NCI-H1694 treated with DMSO at 0.1 percent for 48 hours (cell line): ENCODE measurements around the gene FBXO34.
A peak's percentile ranks its signal among the peaks of the same experiment; 100 is the strongest.

Source experiments
- DNase-seq: peaks from one replicate; lab custom pipeline; 2025; lab: John Stamatoyannopoulos, UW

Gene FBXO34

GRCh38 chr14:55272387-55272786 lies 1.2 kb downstream of the FBXO34 start:
- DNase-seq, result no peak

- no peak for DNase-seq
Observed at GRCh38 chr14:55272922-55273321, 1.7 kb downstream of the FBXO34 start.

GRCh38 chr14:55274146-55274545 lies 2.9 kb downstream of the FBXO34 start:
- peak; percentile 52 for DNase-seq

GRCh38 chr14:55274751-55275150 lies 3.5 kb downstream of the FBXO34 start:
- DNase-seq, result no peak

GRCh38 chr14:55276736-55277135 lies 5.5 kb downstream of the FBXO34 start:
- no peak for DNase-seq

GRCh38 chr14:55277972-55278740 lies 6.9 kb downstream of the FBXO34 start:
- DNase-seq, result no peak

- no peak for DNase-seq
Observed at GRCh38 chr14:55279384-55279783, 8.2 kb downstream of the FBXO34 start.

GRCh38 chr14:55281316-55281839 lies 10.2 kb downstream of the FBXO34 start:
- no peak for DNase-seq

- DNase-seq, result no peak
Observed at GRCh38 chr14:55285048-55285652, 13.9 kb downstream of the FBXO34 start.

- no peak for DNase-seq
Observed at GRCh38 chr14:55288439-55288838, 17.2 kb downstream of the FBXO34 start.

- no peak for DNase-seq
Observed at GRCh38 chr14:55291480-55292081, 20.4 kb downstream of the FBXO34 start.

GRCh38 chr14:55294603-55295002 lies 23.4 kb downstream of the FBXO34 start:
- DNase-seq, result no peak

GRCh38 chr14:55297611-55298499 lies 26.6 kb downstream of the FBXO34 start:
- DNase-seq, result no peak

- no peak for DNase-seq
Observed at GRCh38 chr14:55298500-55298822, 27.2 kb downstream of the FBXO34 start.

GRCh38 chr14:55301437-55302121 lies 30.4 kb downstream of the FBXO34 start:
- DNase-seq, result no peak

- no peak for DNase-seq
Observed at GRCh38 chr14:55302367-55303124, 31.3 kb downstream of the FBXO34 start.

- DNase-seq, result no peak
Observed at GRCh38 chr14:55303125-55303499, 31.9 kb downstream of the FBXO34 start.

- DNase-seq, result no peak
Observed at GRCh38 chr14:55303691-55304145, 32.5 kb downstream of the FBXO34 start.

- DNase-seq, result no peak
Observed at GRCh38 chr14:55306938-55307589, 35.8 kb downstream of the FBXO34 start.

- no peak for DNase-seq
Observed at GRCh38 chr14:55309154-55309553, 37.9 kb downstream of the FBXO34 start.
